KMS-11 (cell line): Measurements from ENCODE around the gene LNX1.

Experiments
- H2AFZ ChIP-seq: fragments of 200-600 bp; sonication (generic); 2 replicates; pipeline ENCODE4 v1.6.1; 2016; ENCODE audit warnings: antibody characterized with exemption, mixed run types, low read depth
- H3K27ac ChIP-seq: fragments of 200-600 bp; sonication (generic); 2 replicates; pipeline ENCODE4 v1.6.1; 2016; ENCODE audit warnings: mild to moderate bottlenecking, mixed run types
- H3K27me3 ChIP-seq: fragments of 200-600 bp; sonication (generic); 2 replicates; pipeline ENCODE4 v1.6.1; 2017; ENCODE audit warnings: mild to moderate bottlenecking, low read depth, mixed run types, moderate library complexity; ENCODE audit not compliant: insufficient read depth
- H3K36me3 ChIP-seq: fragments of 200-600 bp; sonication (generic); 2 replicates; pipeline ENCODE4 v1.6.1; 2017; ENCODE audit warnings: mild to moderate bottlenecking, mixed run types; ENCODE audit not compliant: insufficient read depth
- H3K4me1 ChIP-seq: fragments of 200-600 bp; sonication (generic); 2 replicates; pipeline ENCODE4 v1.6.1; 2016; ENCODE audit warnings: mild to moderate bottlenecking, low read depth, mixed run types; ENCODE audit not compliant: poor library complexity, severe bottlenecking
- H3K4me2 ChIP-seq: fragments of 200-600 bp; sonication (generic); 2 replicates; pipeline ENCODE4 v1.7.0; 2016; ENCODE audit warnings: mild to moderate bottlenecking, mixed run types
- H3K4me3 ChIP-seq: fragments of 200-600 bp; sonication (generic); IDR thresholded peaks from 2 replicates; pipeline ENCODE4 v1.6.1; 2017; ENCODE audit warnings: low read depth, low read length, mixed read lengths; ENCODE audit not compliant: insufficient read depth
- H3K79me2 ChIP-seq: fragments of 200-600 bp; sonication (generic); 2 replicates; pipeline ENCODE4 v1.6.1; 2016; ENCODE audit warnings: low read depth, mixed run types; ENCODE audit not compliant: insufficient read depth
- H3K9ac ChIP-seq: fragments of 200-600 bp; sonication (generic); 2 replicates; pipeline ENCODE4 v1.6.1; 2016; ENCODE audit warnings: mild to moderate bottlenecking, mixed run types
- H4K20me1 ChIP-seq: fragments of 200-600 bp; sonication (generic); 2 replicates; pipeline ENCODE4 v1.6.1; 2016; ENCODE audit warnings: mild to moderate bottlenecking, mixed run types; ENCODE audit not compliant: insufficient read depth
- TF ChIP-seq, protein P1 (sequence below): fragments of 200-600 bp; sonication (generic); conservative IDR thresholded peaks from 2 replicates; pipeline ENCODE4 v1.6.1; 2017; ENCODE audit warnings: low read depth, mild to moderate bottlenecking, antibody characterized with exemption, low read length, moderate library complexity, mixed read lengths

Gene LNX1

GRCh38 chr4:53596901-53597300, 5.6 kb upstream of the LNX1 start:
- Histone ChIP-seq H4K20me1 (no peaks in the 10 kb centered on the region), H3K36me3 (no peaks in the 10 kb centered on the region)

DNA sequence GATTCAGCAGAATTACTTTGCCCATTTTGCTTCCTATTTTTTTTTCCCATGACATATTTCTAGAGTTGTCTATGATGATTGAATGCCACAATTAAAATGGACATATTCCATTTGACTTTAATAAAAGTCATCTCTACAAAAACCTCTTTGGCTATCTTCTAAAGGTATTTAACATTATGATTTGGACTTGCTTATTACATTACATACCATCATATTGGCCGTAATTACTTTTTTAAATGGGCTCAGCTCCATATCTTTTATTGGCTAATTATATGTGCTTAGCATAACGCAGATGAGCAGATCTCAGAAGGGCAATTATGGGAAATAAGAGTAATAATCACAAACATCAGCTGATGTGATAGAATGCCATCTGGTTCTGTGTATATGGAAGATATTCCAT, 4.5 kb upstream of the LNX1 start:
- H3K79me2 ChIP-seq = no peaks in the 10 kb centered on the region
- no peak overlapping the region for H3K9ac ChIP-seq
- TF ChIP-seq, protein P1, sequence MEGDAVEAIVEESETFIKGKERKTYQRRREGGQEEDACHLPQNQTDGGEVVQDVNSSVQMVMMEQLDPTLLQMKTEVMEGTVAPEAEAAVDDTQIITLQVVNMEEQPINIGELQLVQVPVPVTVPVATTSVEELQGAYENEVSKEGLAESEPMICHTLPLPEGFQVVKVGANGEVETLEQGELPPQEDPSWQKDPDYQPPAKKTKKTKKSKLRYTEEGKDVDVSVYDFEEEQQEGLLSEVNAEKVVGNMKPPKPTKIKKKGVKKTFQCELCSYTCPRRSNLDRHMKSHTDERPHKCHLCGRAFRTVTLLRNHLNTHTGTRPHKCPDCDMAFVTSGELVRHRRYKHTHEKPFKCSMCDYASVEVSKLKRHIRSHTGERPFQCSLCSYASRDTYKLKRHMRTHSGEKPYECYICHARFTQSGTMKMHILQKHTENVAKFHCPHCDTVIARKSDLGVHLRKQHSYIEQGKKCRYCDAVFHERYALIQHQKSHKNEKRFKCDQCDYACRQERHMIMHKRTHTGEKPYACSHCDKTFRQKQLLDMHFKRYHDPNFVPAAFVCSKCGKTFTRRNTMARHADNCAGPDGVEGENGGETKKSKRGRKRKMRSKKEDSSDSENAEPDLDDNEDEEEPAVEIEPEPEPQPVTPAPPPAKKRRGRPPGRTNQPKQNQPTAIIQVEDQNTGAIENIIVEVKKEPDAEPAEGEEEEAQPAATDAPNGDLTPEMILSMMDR = no peak
- H3K27me3 ChIP-seq = no peaks in the 10 kb centered on the region
- no peak overlapping the region for H2AFZ ChIP-seq
- no peaks in the 10 kb centered on the region for H3K36me3 ChIP-seq
- no peaks in the 10 kb centered on the region for H3K4me1 ChIP-seq
- H3K4me2 ChIP-seq = no peak overlapping the region
- H3K4me3 ChIP-seq = no peak overlapping the region
- no peak overlapping the region for H3K27ac ChIP-seq
- no peaks in the 10 kb centered on the region for H4K20me1 ChIP-seq

More at GRCh38 chr4:53596901-53597300, 5.6 kb upstream of the LNX1 start:
- TF ChIP-seq, protein P1 = no peak
- H3K4me1 ChIP-seq = no peaks in the 10 kb centered on the region
- H2AFZ ChIP-seq = no peak overlapping the region
- no peak overlapping the region for H3K4me2 ChIP-seq
- no peak overlapping the region for H3K9ac ChIP-seq
- no peaks in the 10 kb centered on the region for H3K79me2 ChIP-seq
- no peak overlapping the region for H3K27ac ChIP-seq
- H3K27me3 ChIP-seq = no peaks in the 10 kb centered on the region
- H3K4me3 ChIP-seq = no peak overlapping the region

DNA sequence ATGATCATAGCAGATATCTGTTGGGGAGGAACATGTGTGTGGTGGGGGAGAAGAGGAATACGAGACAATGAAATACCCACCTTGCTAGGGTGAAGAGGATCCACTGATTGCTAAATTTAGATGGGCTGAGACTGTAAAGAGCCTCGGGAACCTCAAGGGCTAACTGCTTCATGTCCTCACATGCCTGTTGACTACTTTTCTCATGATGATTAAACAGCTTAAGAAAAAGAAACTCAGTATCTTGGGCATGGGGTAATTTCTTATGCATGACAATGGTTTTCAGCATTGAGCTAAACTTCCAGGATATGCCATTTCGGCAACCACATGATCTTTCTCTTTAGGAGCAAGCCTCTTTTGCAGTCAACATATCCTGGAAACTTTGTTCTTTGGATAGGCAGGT, 3.9 kb upstream of the LNX1 start:
- Histone ChIP-seq H2AFZ (no peak overlapping the region), H3K4me1 (no peaks in the 10 kb centered on the region), H3K4me2 (no peak overlapping the region)

GRCh38 chr4:53593765-53594164, 2.5 kb upstream of the LNX1 start:
- H3K9ac ChIP-seq = no peak overlapping the region
- no peaks in the 10 kb centered on the region for H3K36me3 ChIP-seq
- H3K4me2 ChIP-seq = no peak overlapping the region
- H3K4me1 ChIP-seq = no peaks in the 10 kb centered on the region
- H4K20me1 ChIP-seq = no peaks in the 10 kb centered on the region
- H3K4me3 ChIP-seq = no peak overlapping the region
- no peak overlapping the region for H2AFZ ChIP-seq
- TF ChIP-seq, protein P1 = no peak
- no peaks in the 10 kb centered on the region for H3K79me2 ChIP-seq
- no peak overlapping the region for H3K27ac ChIP-seq
- H3K27me3 ChIP-seq = no peaks in the 10 kb centered on the region

More for the DNA sequence above, 3.9 kb upstream of the LNX1 start:
- Histone ChIP-seq H3K27me3 (no peaks in the 10 kb centered on the region), H3K4me3 (no peak overlapping the region), H3K9ac (no peak overlapping the region), H4K20me1 (no peaks in the 10 kb centered on the region), H3K36me3 (no peaks in the 10 kb centered on the region), H3K79me2 (no peaks in the 10 kb centered on the region), H3K27ac (no peak overlapping the region)
- TF ChIP-seq, protein P1 = no peak
